Stimulated activated CD4-positive, alpha-beta T cell treated with anti-CD3 and anti-CD28 coated beads, Interleukin-1b, Interleukin-23, amount 100 ng/mL, for 1 hour (primary cell): ENCODE data around the gene SEMA3E.
"Not testable (repeated sequence)": the region's sequence is repeated elsewhere in the genome, so short reads cannot be mapped to it uniquely, and the experiment has no call there.

Experiments used
- DNase-seq, 2 donors: peaks; one replicate each; pipeline ENCODE4 v3.0.0-alpha.2; 2020; ENCODE audit warnings: low read depth in 2 of 2

The SEMA3E gene

GRCh38 chr7:83486957-83487356 lies 162.0 kb downstream of the SEMA3E start:
- no peak for DNase-seq

GRCh38 chr7:83486536-83486935 lies 162.4 kb downstream of the SEMA3E start:
- no peak for DNase-seq

DNA sequence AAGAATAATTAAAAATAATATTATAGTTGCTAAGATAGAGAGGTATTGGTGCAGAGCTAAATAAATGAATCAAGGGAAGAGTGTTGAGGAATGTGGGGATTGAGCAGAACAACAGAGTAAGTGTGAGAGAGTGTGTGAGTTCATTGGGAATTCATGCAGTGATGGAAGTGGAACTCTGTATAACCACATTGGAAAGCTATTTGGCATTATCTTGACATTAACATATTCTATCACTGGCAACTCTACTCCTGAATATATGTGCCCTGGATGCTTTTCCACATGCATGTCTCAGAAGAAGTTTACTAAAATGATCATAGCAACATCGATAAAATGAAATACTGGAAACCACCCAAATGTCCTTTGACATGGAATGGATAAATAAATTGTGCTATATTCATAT lies 164.1 kb downstream of the SEMA3E start:
- DNase-seq = no peak

DNA sequence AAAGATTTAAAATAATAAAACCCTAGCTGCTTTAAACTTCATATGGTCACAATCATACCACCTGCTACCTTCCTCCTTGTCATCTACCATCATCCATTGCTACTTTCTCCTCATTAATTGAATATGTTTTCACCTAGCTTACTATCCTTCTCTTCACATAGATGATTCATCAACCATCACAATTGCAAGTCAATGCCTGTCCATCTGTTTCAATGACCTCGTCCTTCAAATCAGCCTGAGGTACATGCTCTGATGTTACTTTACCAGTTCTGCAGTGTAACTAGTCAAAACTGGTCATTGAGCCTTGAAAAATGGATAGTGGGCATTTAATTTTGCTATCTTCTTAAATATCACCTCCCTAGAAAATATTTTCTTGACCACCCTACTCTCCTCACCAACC lies 164.7 kb downstream of the SEMA3E start:
- DNase-seq = no peak

- DNase-seq = no peak
Measured at GRCh38 chr7:83478616-83479015, 170.3 kb downstream of the SEMA3E start.

- DNase-seq = no peak
Measured at GRCh38 chr7:83476511-83477050, 172.4 kb downstream of the SEMA3E start.

GRCh38 chr7:83475420-83475819 lies 173.5 kb downstream of the SEMA3E start:
- DNase-seq = no peak

GRCh38 chr7:83472376-83472775 lies 176.6 kb downstream of the SEMA3E start:
- no peak for DNase-seq

DNA sequence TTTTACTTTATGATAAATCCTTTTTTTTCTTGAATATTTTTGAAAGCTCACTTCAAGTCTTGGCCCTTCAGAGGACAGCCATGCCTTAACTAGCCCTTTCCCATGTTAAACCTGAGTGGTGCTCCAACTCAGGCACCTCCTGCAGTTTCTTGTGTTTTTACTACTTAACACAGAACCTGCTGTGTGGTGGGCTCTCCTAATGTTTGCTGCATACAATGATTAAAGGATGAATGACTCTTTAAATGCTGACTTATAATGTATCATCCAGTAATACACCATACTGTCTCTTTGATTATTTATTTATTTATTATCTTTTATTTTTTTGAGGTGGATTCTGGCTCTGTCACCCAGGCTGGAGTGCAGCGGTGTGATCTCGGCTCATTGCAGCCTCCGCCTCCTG lies 179.4 kb downstream of the SEMA3E start:
- no peak for DNase-seq

DNA sequence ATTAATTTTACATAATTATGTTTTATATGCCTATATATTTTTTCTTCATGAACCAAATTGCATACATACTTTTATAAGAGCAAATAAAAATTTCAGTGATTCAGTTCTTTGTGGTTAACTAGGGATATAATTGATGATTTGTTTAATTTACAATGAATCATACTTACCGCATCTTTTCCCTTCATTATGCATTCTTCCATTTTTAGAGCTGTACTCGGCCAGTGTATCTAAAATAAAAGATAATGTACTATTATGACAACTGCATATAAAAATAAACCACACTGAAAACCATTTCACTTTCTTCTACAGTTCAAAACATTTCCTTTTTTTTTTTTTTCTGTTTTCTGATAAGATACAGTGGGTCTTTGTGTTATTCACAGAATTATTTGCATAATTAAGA lies 179.9 kb downstream of the SEMA3E start:
- no peak for DNase-seq

DNA sequence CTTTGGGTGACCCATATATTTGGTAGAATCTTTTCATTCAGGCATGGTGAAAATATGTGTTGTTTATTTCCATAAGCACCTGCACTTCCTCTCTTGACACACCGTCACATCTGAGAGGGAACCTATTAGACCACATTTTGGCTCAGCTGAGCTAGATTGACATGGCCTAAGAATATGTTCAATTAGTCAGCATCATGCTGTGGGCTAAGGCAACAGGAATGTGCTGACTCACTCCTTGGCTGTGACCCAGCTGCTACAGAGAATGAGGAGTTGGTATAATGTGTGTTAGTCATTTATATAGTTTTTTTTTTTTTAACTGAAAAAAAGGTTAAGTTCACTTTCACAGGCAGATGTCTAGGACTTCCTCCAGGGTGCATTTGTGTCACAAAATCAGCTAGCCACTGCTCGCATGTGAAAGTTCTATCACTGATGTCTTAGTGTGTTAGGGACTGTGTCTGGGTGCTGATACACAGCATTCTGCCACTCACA lies 180.6 kb downstream of the SEMA3E start:
- no peak for DNase-seq

DNA sequence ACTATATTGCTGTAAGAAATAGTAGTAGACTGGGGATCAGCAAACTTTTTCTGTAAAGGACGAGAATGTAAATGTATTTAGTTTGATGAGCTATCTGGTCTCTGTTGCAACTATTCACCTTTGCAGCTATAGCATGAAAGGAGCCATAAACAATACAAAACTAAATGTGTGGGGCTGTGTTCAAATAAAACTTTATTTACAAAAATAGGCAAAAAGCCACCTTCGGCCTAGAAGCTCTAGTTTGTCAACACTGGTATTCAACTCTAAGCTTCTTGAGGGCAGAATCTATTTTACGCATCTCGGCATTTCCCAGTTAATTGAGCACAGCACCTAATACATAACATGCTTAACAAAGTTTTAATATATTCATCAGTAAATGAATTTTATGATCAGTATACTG lies 181.4 kb downstream of the SEMA3E start:
- DNase-seq = no peak

- no peak for DNase-seq
Measured at GRCh38 chr7:83466956-83467355, 182.0 kb downstream of the SEMA3E start.

DNA sequence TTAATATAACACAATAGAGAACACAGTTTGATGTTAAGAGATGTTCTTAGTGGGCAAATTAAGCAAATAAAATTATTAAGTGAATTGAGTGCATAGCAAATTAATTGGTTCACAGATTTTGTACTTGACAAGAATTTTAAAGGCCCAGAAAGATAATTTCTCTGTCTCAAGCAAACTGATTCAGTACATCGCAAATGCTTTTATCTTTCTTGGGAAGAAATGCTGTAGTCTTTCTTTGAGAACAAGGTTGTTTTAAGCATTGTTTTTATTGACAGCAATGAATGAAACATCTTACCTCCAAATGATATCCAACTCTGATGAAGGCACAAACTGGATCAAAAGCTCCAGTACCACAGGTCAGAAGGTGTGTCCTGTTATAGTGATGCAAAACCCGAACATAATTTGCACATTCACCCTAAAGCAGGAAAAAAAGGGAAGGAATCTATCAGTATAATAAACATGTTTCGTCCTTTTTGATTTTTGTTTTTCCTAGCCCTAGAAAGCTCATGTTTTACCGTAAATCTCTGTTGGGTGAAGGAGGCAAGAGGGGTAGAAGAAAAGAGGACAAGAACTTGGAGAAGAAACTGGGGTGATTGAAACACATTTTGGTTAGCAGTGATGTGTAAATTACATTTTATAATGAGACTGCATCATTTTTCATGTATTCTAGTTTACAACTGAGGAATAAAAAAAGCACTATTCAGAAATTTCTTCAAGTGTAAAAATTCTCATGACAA lies 182.6 kb downstream of the SEMA3E start:
- DNase-seq = no peak

- no peak for DNase-seq
Measured at GRCh38 chr7:83465643-83466042, 183.3 kb downstream of the SEMA3E start.

DNA sequence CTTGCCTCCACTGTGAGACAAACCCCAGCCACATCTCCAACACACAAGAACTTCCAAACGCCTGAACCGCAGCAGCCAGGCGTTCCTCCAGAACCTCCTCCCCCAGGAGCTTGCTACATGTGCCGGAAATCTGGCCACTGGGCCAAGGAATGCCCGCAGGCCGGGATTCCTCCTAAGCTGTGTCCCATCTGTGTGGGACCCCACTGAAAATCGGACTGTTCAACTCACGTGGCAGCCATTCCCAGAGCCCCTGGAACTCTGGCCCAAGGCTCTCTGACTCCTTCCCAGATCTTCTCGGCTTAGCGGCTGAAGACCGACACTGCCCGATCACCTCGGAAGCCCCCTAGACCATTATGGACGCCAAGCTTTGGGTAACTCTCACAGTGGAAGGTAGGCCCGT lies 187.1 kb downstream of the SEMA3E start:
- DNase-seq = not testable (repeated sequence)

GRCh38 chr7:83459930-83460653 lies 188.8 kb downstream of the SEMA3E start:
- DNase-seq = not testable (repeated sequence)

DNA sequence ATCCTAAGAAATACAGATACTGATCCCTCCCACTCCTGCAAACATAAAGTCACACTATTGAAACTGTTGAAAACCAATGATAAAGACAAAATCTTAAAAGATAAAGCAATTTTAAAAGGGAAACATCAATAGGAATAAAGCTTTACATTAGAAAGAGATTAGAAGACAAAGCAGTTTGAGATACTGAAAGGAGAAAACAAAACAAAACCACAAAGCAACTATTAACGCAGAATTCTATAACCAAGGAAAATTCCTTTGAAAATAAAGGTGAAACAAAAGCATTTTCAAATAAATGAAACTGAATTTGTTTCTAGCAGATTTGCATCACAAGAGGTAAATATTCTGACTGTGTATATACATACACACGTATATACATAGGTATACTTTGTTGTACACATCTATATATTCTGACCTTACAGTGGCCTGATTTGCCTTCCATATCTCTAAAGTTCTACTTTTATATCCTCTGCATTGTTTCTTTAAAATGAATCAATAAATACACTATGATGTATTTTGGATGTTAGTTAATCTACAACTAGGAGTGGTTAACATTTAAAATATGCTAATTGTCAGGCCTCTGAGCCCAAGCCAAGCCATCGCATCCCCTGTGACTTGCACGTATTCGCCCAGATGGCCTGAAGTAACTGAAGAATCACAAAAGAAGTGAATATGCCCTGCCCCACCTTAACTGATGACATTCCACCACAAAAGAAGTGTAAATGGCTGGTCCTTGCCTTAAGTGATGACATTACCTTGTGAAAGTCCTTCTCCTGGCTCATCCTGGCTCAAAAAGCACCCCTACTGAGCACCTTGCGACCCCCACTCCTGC lies 189.6 kb downstream of the SEMA3E start:
- DNase-seq = not testable (repeated sequence)

- DNase-seq = no peak
Measured at GRCh38 chr7:83457022-83457892, 191.7 kb downstream of the SEMA3E start.

DNA sequence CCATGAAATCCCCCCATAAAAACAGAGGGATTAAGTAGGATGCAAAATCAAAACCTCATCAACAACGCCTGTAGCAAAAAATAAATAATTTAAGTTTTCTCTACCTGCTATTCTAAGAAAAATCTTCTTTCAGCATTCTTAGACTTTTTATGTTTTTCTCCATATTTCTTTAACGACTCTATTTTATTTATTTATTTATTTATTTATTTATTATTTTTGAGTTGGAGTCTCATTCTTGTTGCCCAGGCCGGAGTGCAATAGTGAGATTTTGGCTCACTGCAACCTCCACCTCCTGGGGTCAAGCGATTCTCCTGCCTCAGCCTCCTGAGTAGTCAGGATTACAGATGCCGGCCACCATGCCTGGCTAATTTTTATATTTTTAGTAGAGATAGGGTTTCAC lies 192.5 kb downstream of the SEMA3E start:
- DNase-seq = no peak

GRCh38 chr7:83455612-83456011 lies 193.3 kb downstream of the SEMA3E start:
- no peak for DNase-seq
